Spleen (tissue), 11 donors: Measurements from ENCODE around the gene LTC4S. TPM values are rescaled to one million over a fixed set of nuclear protein-coding genes. Genes with fewer than 3 reads are reported as not detected.

ENCODE experiments used
- DNase-seq: peaks from one replicate; pipeline ENCODE4 v3.0.0-alpha.2; 2020
- H3K27ac ChIP-seq, 8 donors: fragments of 200-600 bp; sonication (generic) in 7 of 8; 1 replicate in 4 of 8; 2 replicates in 4 of 8; pipeline versions ENCODE4 v1.5.0 to v1.8.0; 2016 to 2021; ENCODE audit warnings: inconsistent platforms in 4 of 8, mild to moderate bottlenecking in 4 of 8, moderate library complexity in 1 of 8
- H3K27me3 ChIP-seq, 7 donors: fragments of 200-600 bp; sonication (generic) in 6 of 7; replicated peaks in 1 of 7; 1 replicate in 4 of 7; 2 replicates in 3 of 7; pipeline versions ENCODE4 v1.5.0 to v1.8.0; 2016 to 2021; ENCODE audit warnings: inconsistent platforms in 3 of 7, mild to moderate bottlenecking in 1 of 7
- H3K36me3 ChIP-seq, 6 donors: fragments of 200-600 bp; sonication (generic) in 5 of 6; 1 replicate in 4 of 6; 2 replicates in 2 of 6; pipeline versions ENCODE4 v1.5.0 to v1.8.0; 2016 to 2021; ENCODE audit warnings: inconsistent platforms in 2 of 6
- H3K4me1 ChIP-seq, 6 donors: fragments of 200-600 bp; sonication (generic) in 5 of 6; 1 replicate in 3 of 6; 2 replicates in 3 of 6; pipeline versions ENCODE4 v1.5.0 to v1.8.0; 2016 to 2021; ENCODE audit warnings: inconsistent platforms in 3 of 6
- H3K4me3 ChIP-seq, 8 donors: fragments of 200-600 bp; sonication (generic) in 7 of 8; 1 replicate in 4 of 8; 2 replicates in 4 of 8; pipeline versions ENCODE4 v1.5.0 to v1.8.0; 2016 to 2021; ENCODE audit warnings: inconsistent platforms in 4 of 8, mild to moderate bottlenecking in 4 of 8, moderate library complexity in 2 of 8
- H3K9me3 ChIP-seq, 8 donors: fragments of 200-600 bp; sonication (generic) in 7 of 8; 1 replicate in 4 of 8; 2 replicates in 4 of 8; pipeline versions ENCODE4 v1.5.0 to v1.8.0; 2016 to 2021; ENCODE audit warnings: inconsistent platforms in 4 of 8
- CTCF ChIP-seq, 11 experiments: fragments of 200-600 bp in 7 of 11; fragments of 450-650 bp in 4 of 11; sonication (generic) in 4 of 11; IDR thresholded peaks in 8 of 11; conservative IDR thresholded peaks in 3 of 11; 1 replicate in 7 of 11; 2 replicates in 4 of 11; pipeline versions ENCODE4 v1.4.0 to v1.8.0; 2016 to 2021; ENCODE audit warnings: antibody characterized with exemption in 11 of 11, inconsistent platforms in 4 of 11, mild to moderate bottlenecking in 1 of 11
- POLR2A ChIP-seq, 3 donors: fragments of 450-650 bp; IDR thresholded peaks; one replicate each; pipeline ENCODE4 v1.5.1; 2017; ENCODE audit warnings: antibody characterized with exemption in 3 of 3, mild to moderate bottlenecking in 1 of 3
- POLR2AphosphoS5 ChIP-seq, 3 donors: sonication (generic); formaldehyde crosslinking; IDR thresholded peaks; one replicate each; pipeline ENCODE4 v1.5.1; 2017; ENCODE audit warnings: antibody characterized with exemption in 3 of 3
- WGBS, 5 donors: extraction: QIAGEN DNeasy Blood & Tissue Kit in 3 of 5; methylation state at CpG; one replicate each; pipeline versions ENCODE4 v1.1.5 to v1.1.7; 2013 to 2018; 5-methylcytosine and 5-hydroxymethylcytosine counted together
- intact Hi-C: fragments of 100-400 bp; cut with DNase I; formaldehyde crosslinking; loops from one replicate; pipeline ENCODE4 v1.15.0; 2023; ENCODE audit warnings: low total_unique reads
- polyA plus RNA-seq, 3 donors: library from polyadenylated mRNA; stranded (reverse); fragments of 200-250 nt; gene quantifications; one replicate each; pipeline ENCODE4 v1.2.1, GENCODE V29; 2013
- total RNA-seq, 7 donors: library from RNA; depleted of rRNA in 3 of 7; stranded (reverse); fragments of >200 nt in 3 of 7; fragmentation: NEBNext Ultra II Directional in 4 of 7; extraction: Animal tissue kit (Norgen Biotek cat#: 25700) in 4 of 7; gene quantifications; one replicate each; pipeline versions ENCODE4 v1.1.0 to v1.2.1, GENCODE V29; 2016 to 2021
- donor health status: healthy with polysubstance abuse.
- donor health status: DM: no; HTN: no; CAD: no; lungs with moderate emphysema.
- donor health status: DM: no; HTN: no; CAD: no.
- donor health status: Bipolar disorder and iron deficiency.
- donor health status: healthy.
- donor health status: DM: no; HTN: no; CAD: no.
- donor health status: DM: yes; HTN: yes; CAD: no.

The LTC4S gene
- total and polyA plus RNA-seq, 10 donors: 3.1 to 24.2 (median 9.0) TPM

GRCh38 chr5:179828756-179829421 lies 35.1 kb downstream of the LTC4S start:
- H3K36me3 ChIP-seq: peaks cover 15 to 100% (median 98%) of the 10 kb centered on the region in 6 donors
- H3K4me1 ChIP-seq: peaks cover 0 to 58% (median 34%) of the 10 kb centered on the region in 6 donors
- peak overlapping the region in 4 of 8 donors; percentile 10 to 59 (median 26) for H3K27ac ChIP-seq
- WGBS, 5 donors: 90 to 100% (median 93%) methylated on average over 3 of the region's 3 CpGs
- intact Hi-C loops: no loop called here
- H3K4me3 ChIP-seq: no peak overlapping the region
- no peaks in the 10 kb centered on the region for H3K27me3 ChIP-seq
- no peaks in the 10 kb centered on the region for H3K9me3 ChIP-seq
- DNase-seq: no peak
- TF ChIP-seq POLR2AphosphoS5 (IDR thresholded peaks at IDR 0.05): peak; percentile 33 to 47 (median 37)
- no peak for TF ChIP-seq CTCF (IDR thresholded peaks at IDR 0.05 in 8 of 11, conservative IDR thresholded peaks at IDR 0.05 in 3 of 11)

GRCh38 chr5:179829732-179830435 lies 36.1 kb downstream of the LTC4S start:
- Histone ChIP-seq H3K9me3 (no peaks in the 10 kb centered on the region), H3K36me3 (peaks cover 15 to 98% (median 92%) of the 10 kb centered on the region in 6 donors), H3K4me1 (peaks cover 0 to 48% (median 24%) of the 10 kb centered on the region in 6 donors), H3K4me3 (no peak overlapping the region), H3K27ac (peak overlapping the region in 1 of 8 donors; percentile 33), H3K27me3 (no peaks in the 10 kb centered on the region)
- 83 to 93% (median 91%) methylated on average over 7 of the region's 7 CpGs for WGBS, 5 donors
- TF ChIP-seq POLR2A (IDR thresholded peaks at IDR 0.05) (no peak), POLR2AphosphoS5 (IDR thresholded peaks at IDR 0.05) (peak in 2 of 3 donors; percentile 28 to 60), CTCF (IDR thresholded peaks at IDR 0.05 in 8 of 11, conservative IDR thresholded peaks at IDR 0.05 in 3 of 11) (no peak)
- no peak for DNase-seq
- intact Hi-C loops: no loop called here

- Histone ChIP-seq H3K4me1 (peaks cover under 1 to 44% (median 17%) of the 10 kb centered on the region in 6 donors), H3K9me3 (no peaks in the 10 kb centered on the region), H3K36me3 (peaks cover 15 to 98% (median 89%) of the 10 kb centered on the region in 6 donors), H3K27ac (no peak overlapping the region), H3K27me3 (no peaks in the 10 kb centered on the region), H3K4me3 (no peak overlapping the region)
- DNase-seq: no peak
- 93 to 100% (median 96%) methylated on average over 7 of the region's 7 CpGs for WGBS, 5 donors
- TF ChIP-seq POLR2AphosphoS5 (IDR thresholded peaks at IDR 0.05): peak in 2 of 3 donors; percentile 35 to 36
- TF ChIP-seq CTCF (IDR thresholded peaks at IDR 0.05 in 8 of 11, conservative IDR thresholded peaks at IDR 0.05 in 3 of 11): no peak
- TF ChIP-seq POLR2A (IDR thresholded peaks at IDR 0.05): no peak
- intact Hi-C loops: no loop called here
Measured at GRCh38 chr5:179830818-179831468, 37.2 kb downstream of the LTC4S start.
